Stimulated activated CD4-positive, alpha-beta T cell treated with anti-CD3 and anti-CD28 coated beads, Interleukin-15, amount 100 ng/mL, for 48 hours (primary cell): ENCODE data around the gene EFNA2.
"Not testable (repeated sequence)": the region's sequence is repeated elsewhere in the genome, so short reads cannot be mapped to it uniquely, and the experiment has no call there.

Experiments used
- DNase-seq, 2 donors: peaks; one replicate each; pipeline ENCODE4 v3.0.0-alpha.2; 2020; ENCODE audit warnings: low read depth in 2 of 2

EFNA2 gene

GRCh38 chr19:1318678-1319471 lies 33.2 kb downstream of the EFNA2 start:
- no peak for DNase-seq

DNA sequence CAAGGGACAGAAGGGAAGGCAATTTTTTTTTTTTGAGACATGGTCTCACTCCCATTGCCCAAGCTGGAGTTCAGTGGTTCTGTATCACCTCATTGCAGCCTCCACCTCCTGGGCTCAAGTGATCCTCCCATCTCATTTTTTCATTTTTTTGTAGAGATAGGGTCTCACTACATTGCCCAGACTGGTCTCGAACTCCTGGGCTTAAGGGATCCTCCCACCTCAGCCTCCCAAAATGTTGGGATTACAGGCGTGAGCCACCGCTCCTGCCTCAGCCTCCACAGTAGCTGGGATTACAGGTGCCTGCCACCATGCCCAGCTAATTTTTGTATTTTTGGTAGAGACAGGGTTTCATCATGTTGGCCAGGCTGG lies 34.6 kb downstream of the EFNA2 start:
- not testable (repeated sequence) for DNase-seq

- no peak for DNase-seq
Observed at GRCh38 chr19:1321539-1321938, 35.9 kb downstream of the EFNA2 start.

DNA sequence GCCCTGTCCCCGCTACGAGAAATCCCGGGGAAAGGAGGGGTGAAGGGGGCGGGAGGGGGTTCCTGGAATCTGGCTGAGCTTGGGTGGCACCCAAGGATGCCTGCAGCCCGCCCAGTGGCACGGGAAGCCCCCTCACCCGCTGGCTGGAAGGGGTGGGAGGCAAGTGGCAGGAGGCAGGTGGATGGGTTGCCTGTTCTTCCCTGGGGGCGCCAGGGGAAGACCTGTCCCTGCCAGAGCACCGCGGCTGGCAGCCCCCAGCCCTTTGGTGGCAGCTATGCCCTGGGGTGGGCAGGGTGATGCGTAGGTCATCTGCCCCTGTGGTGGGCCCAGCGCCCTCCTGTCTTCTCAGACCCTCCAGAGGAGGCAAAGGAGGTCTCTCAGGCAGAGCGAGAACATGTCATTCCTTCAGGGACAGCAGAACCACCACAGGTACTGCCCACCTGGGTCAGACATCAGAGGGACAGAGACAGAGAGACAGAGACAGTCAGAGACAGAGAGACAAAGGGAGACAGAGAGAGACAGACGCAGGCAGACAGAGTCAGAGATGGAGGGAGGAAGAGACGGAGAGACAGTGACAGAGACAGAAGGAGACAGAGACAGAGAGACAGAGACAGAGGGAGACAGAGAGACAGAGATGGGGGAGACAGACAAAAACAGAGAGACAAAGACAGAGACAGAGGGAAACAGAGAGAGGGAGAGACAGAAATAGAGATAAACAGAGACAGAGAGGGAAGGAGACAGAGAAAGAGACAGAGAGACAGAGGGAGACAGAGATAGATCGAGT lies 36.7 kb downstream of the EFNA2 start:
- no peak for DNase-seq

DNA sequence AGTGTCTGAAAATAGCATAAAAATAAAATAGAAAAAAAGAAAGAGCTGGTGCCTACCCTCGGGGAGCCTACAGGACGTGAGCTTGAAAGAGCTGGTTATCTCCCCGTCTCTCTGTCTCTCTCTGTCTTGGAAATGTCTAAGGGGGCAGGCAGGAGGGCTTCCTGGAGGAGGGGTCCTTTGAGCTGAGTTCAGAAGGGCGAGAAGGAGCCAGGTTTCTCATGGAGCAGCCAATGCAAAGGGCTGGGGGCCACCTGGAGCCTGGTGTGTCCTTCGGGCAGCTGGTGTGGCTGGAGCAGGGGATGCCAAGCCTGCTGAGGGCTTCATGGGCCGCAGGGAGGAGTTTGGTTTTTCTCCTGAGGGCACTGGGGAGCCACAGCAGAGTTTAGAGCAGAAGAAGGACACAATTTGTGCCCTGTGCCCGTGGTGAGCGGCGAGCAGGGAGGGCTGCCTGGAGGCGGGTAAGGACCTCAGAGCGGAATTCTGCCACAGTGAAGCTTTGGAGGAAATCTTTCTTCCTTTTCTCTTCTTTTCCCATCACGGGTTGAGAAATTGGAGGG lies 38.7 kb downstream of the EFNA2 start:
- no peak for DNase-seq

- DNase-seq, result peak in 1 of 2 donors; percentile 11
Observed at GRCh38 chr19:1324806-1325567, 39.3 kb downstream of the EFNA2 start.

DNA sequence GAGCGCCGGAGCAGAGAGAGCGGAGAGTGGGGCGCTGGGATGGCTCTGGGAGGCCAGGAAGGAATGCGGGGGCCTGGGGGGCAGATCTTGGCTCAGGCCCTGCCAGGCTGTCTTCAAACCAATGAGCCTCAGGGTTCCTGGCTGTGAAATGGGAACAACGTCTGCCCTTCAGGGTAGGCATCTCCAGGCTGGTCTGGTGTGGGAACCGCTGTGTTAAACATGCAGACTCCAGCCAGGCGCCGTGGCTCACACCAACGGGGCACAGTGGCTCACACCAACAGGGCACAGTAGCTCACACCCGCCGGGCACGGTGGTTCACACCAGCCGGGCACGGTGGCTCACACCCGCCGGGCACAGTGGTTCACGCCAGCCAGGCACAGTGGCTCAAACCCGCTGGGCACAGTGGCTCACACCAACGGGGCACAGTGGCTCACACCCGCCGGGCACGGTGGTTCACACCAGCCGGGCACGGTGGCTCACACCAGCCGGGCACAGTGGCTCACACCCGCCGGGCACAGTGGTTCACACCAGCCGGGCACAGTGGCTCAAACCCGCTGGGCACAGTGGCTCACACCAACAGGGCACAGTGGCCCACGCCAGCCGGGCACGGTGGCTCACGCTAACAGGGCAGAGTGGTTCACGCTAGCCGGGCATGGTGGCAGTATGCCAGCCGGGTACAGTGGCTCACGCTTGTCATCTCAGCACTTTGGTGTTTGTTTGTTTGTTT lies 40.1 kb downstream of the EFNA2 start:
- no peak for DNase-seq

DNA sequence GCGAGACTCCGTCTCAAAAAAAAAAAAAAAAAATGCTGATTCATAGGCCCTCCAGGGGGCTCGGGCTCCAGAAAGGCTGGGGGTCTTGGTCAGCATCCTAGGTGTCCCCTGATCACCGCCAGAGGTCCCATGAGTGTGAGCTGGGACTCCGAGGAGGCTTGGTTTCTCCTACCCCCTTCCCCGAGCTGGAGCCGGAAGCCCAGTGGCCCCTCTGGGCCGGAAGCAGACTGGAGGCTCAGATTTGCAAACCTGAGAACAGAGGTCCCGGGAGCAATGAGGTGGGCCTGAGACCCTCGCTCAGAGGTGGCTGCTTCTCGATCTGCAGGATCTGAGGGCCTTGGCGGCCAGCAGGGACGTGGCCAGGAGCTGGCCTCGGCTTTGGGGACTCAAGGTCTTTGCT lies 41.5 kb downstream of the EFNA2 start:
- DNase-seq, result no peak

- DNase-seq, result not testable (repeated sequence)
Observed at GRCh38 chr19:1332208-1332607, 46.5 kb downstream of the EFNA2 start.

- no peak for DNase-seq
Observed at GRCh38 chr19:1336079-1336684, 50.5 kb downstream of the EFNA2 start.

GRCh38 chr19:1340681-1341469 lies 55.2 kb downstream of the EFNA2 start:
- DNase-seq, result no peak

GRCh38 chr19:1343041-1343440 lies 57.4 kb downstream of the EFNA2 start:
- DNase-seq, result no peak

GRCh38 chr19:1349211-1349610 lies 63.5 kb downstream of the EFNA2 start:
- DNase-seq, result no peak

- no peak for DNase-seq
Observed at GRCh38 chr19:1350867-1351266, 65.2 kb downstream of the EFNA2 start.
